Neutrophil (primary cell): ENCODE data around the gene WSB2.

Experiments
- H3K27ac ChIP-seq: fragments of 200-600 bp; sonication (generic); 2 replicates; pipeline ENCODE4 v1.5.1; 2016; ENCODE audit warnings: mild to moderate bottlenecking, moderate library complexity
- H3K27me3 ChIP-seq: fragments of 200-600 bp; sonication (generic); 2 replicates; pipeline ENCODE4 v1.6.0; 2016; ENCODE audit warnings: mild to moderate bottlenecking
- H3K36me3 ChIP-seq: fragments of 200-600 bp; sonication (generic); 2 replicates; pipeline ENCODE4 v1.5.1; 2017
- H3K4me1 ChIP-seq, 2 experiments: fragments of 200-600 bp in 1 of 2; sonication (generic) in 1 of 2; 1 replicate in 1 of 2; 2 replicates in 1 of 2; pipeline versions ENCODE4 v1.5.1 to v1.6.1; 2013 to 2016; ENCODE audit warnings: low read depth in 1 of 2, low read length in 1 of 2, mild to moderate bottlenecking in 1 of 2, moderate library complexity in 1 of 2; ENCODE audit not compliant: control insufficient read depth in 1 of 2, insufficient read depth in 1 of 2
- H3K4me3 ChIP-seq, 2 experiments: fragments of 200-600 bp in 1 of 2; sonication (generic) in 1 of 2; 1 replicate in 1 of 2; 2 replicates in 1 of 2; pipeline ENCODE4 v1.5.1; 2013 to 2016; ENCODE audit warnings: low read depth in 1 of 2, low read length in 1 of 2, mild to moderate bottlenecking in 1 of 2, moderate library complexity in 1 of 2
- H3K9me3 ChIP-seq: fragments of 200-600 bp; sonication (generic); 2 replicates; pipeline ENCODE4 v1.5.1; 2016
- CTCF ChIP-seq: fragments of 200-600 bp; sonication (generic); IDR thresholded peaks from 2 replicates; pipeline ENCODE4 v1.5.1; 2016; ENCODE audit warnings: antibody characterized with exemption

Gene WSB2

GRCh38 chr12:118055865-118056773 lies 4.9 kb downstream of the WSB2 start:
- H3K4me1 ChIP-seq, result peaks cover 8% of the 10 kb centered on the region in 2 experiments
- H3K27me3 ChIP-seq, result no peaks in the 10 kb centered on the region
- peaks cover 16% of the 10 kb centered on the region for H3K36me3 ChIP-seq
- H3K27ac ChIP-seq, result no peak overlapping the region
- TF ChIP-seq CTCF, result no peak
- no peaks in the 10 kb centered on the region for H3K9me3 ChIP-seq
- no peak overlapping the region for H3K4me3 ChIP-seq

- H3K27ac ChIP-seq, result no peak overlapping the region
- no peaks in the 10 kb centered on the region for H3K27me3 ChIP-seq
- H3K9me3 ChIP-seq, result no peaks in the 10 kb centered on the region
- peaks cover 22% of the 10 kb centered on the region for H3K36me3 ChIP-seq
- H3K4me1 ChIP-seq, result peaks cover 4 to 5% of the 10 kb centered on the region in 2 experiments
- H3K4me3 ChIP-seq, result no peak overlapping the region
- peak; percentile 65 for TF ChIP-seq CTCF
These were observed 5.8 kb downstream of the WSB2 start for GRCh38 chr12:118055144-118055557.

GRCh38 chr12:118053071-118053985 lies 7.7 kb downstream of the WSB2 start:
- Histone ChIP-seq H3K4me1 (no peaks in the 10 kb centered on the region), H3K36me3 (peaks cover 23% of the 10 kb centered on the region), H3K27ac (no peak overlapping the region), H3K9me3 (no peaks in the 10 kb centered on the region), H3K4me3 (no peak overlapping the region), H3K27me3 (no peaks in the 10 kb centered on the region)
- TF ChIP-seq CTCF, result no peak

GRCh38 chr12:118052324-118053070 lies 8.5 kb downstream of the WSB2 start:
- no peaks in the 10 kb centered on the region for H3K27me3 ChIP-seq
- H3K36me3 ChIP-seq, result peaks cover 29% of the 10 kb centered on the region
- TF ChIP-seq CTCF, result no peak
- H3K4me1 ChIP-seq, result no peaks in the 10 kb centered on the region
- no peaks in the 10 kb centered on the region for H3K9me3 ChIP-seq
- H3K27ac ChIP-seq, result no peak overlapping the region
- no peak overlapping the region for H3K4me3 ChIP-seq
